Measurements from ENCODE around the gene OTOP3. TPM values are rescaled to one million over a fixed set of nuclear protein-coding genes. Genes with fewer than 3 reads are reported as not detected.
"Not testable (repeated sequence)": the region's sequence is repeated elsewhere in the genome, so short reads cannot be mapped to it uniquely, and the experiment has no call there.

The OTOP3 gene
- total RNA-seq, 1 experiment from 2014 or later = not detected

- H2BK5ac ChIP-seq (ENCODE audit: insufficient read length, low read length) = no peak overlapping the region
- H4K20me1 ChIP-seq (ENCODE audit: control insufficient read depth, insufficient read depth, insufficient read length) = no peaks in the 10 kb centered on the region
- H3K79me2 ChIP-seq (ENCODE audit: insufficient read depth, low read length) = no peaks in the 10 kb centered on the region
- no peak overlapping the region for H2AK5ac ChIP-seq (ENCODE audit: insufficient read length, low read length)
- peak overlapping the region; percentile 90 for H3K14ac ChIP-seq (ENCODE audit: insufficient read depth, low read length)
- Mint-ChIP-seq H3K9me3 (no peaks in the 10 kb centered on the region; a peak in 2 of 5 replicates), H3K27me3 (ENCODE audit: low read depth) (peaks cover 23% of the 10 kb centered on the region), H3K4me3 (peak overlapping the region; percentile 80 to 90), H3K27ac (peak overlapping the region in 2 of 3 experiments; percentile 93 to 97; a peak in 4 of 7 replicates), H3K4me1 (peaks cover 11 to 14% of the 10 kb centered on the region in 2 experiments), H3K36me3 (ENCODE audit: insufficient read depth in 1 of 3, low read depth in 3 of 3) (no peaks in the 10 kb centered on the region)
- peaks cover 3% of the 10 kb centered on the region; the same call in 1 of the 2 replicates for H3K4me1 ChIP-seq (ENCODE audit: insufficient read depth, low read length)
- H2BK12ac ChIP-seq (ENCODE audit: insufficient read length, low read depth, low read length) = no peak overlapping the region
- TF ChIP-seq, protein P1, sequence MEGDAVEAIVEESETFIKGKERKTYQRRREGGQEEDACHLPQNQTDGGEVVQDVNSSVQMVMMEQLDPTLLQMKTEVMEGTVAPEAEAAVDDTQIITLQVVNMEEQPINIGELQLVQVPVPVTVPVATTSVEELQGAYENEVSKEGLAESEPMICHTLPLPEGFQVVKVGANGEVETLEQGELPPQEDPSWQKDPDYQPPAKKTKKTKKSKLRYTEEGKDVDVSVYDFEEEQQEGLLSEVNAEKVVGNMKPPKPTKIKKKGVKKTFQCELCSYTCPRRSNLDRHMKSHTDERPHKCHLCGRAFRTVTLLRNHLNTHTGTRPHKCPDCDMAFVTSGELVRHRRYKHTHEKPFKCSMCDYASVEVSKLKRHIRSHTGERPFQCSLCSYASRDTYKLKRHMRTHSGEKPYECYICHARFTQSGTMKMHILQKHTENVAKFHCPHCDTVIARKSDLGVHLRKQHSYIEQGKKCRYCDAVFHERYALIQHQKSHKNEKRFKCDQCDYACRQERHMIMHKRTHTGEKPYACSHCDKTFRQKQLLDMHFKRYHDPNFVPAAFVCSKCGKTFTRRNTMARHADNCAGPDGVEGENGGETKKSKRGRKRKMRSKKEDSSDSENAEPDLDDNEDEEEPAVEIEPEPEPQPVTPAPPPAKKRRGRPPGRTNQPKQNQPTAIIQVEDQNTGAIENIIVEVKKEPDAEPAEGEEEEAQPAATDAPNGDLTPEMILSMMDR (conservative IDR thresholded peaks at IDR 0.05) = peak; percentile 24; the same call in 2 of the 3 replicates
- H4K5ac ChIP-seq (ENCODE audit: insufficient read length, low read depth, low read length) = no peak overlapping the region
- H3K23me2 ChIP-seq (ENCODE audit: insufficient read length, low read depth, low read length, poor library complexity, severe bottlenecking) = peaks cover 10% of the 10 kb centered on the region
- WGBS (ENCODE audit: extremely low coverage, insufficient read length, low lambda C conversion rate) = no CpG with 5 or more reads among the region's 61 CpGs
- H3K18ac ChIP-seq (ENCODE audit: insufficient read length, low read depth, low read length) = peak overlapping the region; percentile 69
- H3K4ac ChIP-seq (ENCODE audit: low read depth, low read length) = no peak overlapping the region
- no peak overlapping the region for H4K8ac ChIP-seq (replicated peaks; ENCODE audit: insufficient read length, low read depth, low read length)
- no peaks in the 10 kb centered on the region for H3K27me3 ChIP-seq (ENCODE audit: insufficient read depth, low read length)
- peak overlapping the region; percentile 84 for H3K9ac ChIP-seq (ENCODE audit: extremely low read depth, insufficient read length, low read length)
- no peak overlapping the region for H2BK15ac ChIP-seq (ENCODE audit: low read depth, low read length)
- H2BK20ac ChIP-seq (ENCODE audit: low read depth, low read length, poor library complexity, severe bottlenecking) = no peak overlapping the region
- H3K56ac ChIP-seq (ENCODE audit: insufficient read length, low read depth, low read length) = no peak overlapping the region
- H2BK120ac ChIP-seq (ENCODE audit: low read depth, low read length, poor library complexity, severe bottlenecking) = no peak overlapping the region
- no peaks in the 10 kb centered on the region for H3K9me3 ChIP-seq (ENCODE audit: control insufficient read depth, low read depth, low read length)
- peak; percentile 96 for DNase-seq
- peak overlapping the region; percentile 88 for H3K4me2 ChIP-seq (ENCODE audit: insufficient read depth, insufficient read length, low read length)
- H3K23ac ChIP-seq (ENCODE audit: insufficient read length, low read depth, low read length) = no peak overlapping the region
- H2AFZ ChIP-seq (ENCODE audit: low read length) = no peak overlapping the region
- H3K27ac ChIP-seq (ENCODE audit: insufficient read length, low read depth, low read length) = no peak overlapping the region
- no peaks in the 10 kb centered on the region for H3K79me1 ChIP-seq (ENCODE audit: insufficient read depth, low read depth, low read length, poor library complexity, severe bottlenecking)
- H4K91ac ChIP-seq (ENCODE audit: insufficient read length, low read depth, low read length) = no peak overlapping the region
- no peak overlapping the region for H3T11ph ChIP-seq (ENCODE audit: low read length)
Observed at GRCh38 chr17:74981979-74982662, 46.4 kb downstream of the OTOP3 start.

DNA sequence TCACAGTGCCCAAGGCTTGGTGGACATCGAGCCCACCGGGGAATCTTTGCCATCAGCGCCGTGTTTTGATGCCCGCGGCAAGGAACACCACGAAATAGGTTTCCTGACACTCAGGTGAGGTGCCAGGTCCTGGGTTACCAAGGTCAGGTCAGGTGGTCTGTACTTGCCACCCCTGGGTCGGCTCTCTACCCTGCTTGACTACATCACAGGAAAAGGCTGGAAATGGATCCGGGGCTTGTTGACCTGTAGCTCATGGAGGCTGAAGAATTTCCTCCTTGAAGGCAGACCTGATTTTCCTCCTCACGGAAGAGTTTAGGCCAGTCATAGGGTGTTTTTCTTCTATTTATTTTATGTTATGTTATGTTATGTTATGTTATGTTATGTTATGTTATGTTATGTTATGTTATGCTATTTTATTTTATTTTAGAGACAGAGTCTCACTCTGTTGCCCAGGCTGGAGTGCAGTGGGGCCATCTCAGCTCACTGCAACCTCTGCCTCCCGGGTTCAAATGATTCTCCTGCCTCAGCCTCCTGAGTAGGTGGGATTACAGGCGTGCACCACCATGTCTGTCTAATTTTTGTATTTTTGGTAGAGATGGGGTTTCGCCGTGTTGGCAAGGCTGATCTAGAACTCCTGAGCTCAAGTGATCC, 47.1 kb downstream of the OTOP3 start:
- H3K79me1 ChIP-seq (ENCODE audit: insufficient read depth, low read depth, low read length, poor library complexity, severe bottlenecking); H4K8ac ChIP-seq (replicated peaks; ENCODE audit: insufficient read length, low read depth, low read length); H3K9me3 ChIP-seq (ENCODE audit: control insufficient read depth, low read depth, low read length); H3K79me2 ChIP-seq (ENCODE audit: insufficient read depth, low read length); H3K9me3 Mint-ChIP-seq; H2AFZ ChIP-seq (ENCODE audit: low read length); H2BK20ac ChIP-seq (ENCODE audit: low read depth, low read length, poor library complexity, severe bottlenecking); H3K27ac ChIP-seq (ENCODE audit: insufficient read length, low read depth, low read length); H3K36me3 Mint-ChIP-seq (ENCODE audit: insufficient read depth in 1 of 3, low read depth in 3 of 3); H3K27me3 ChIP-seq (ENCODE audit: insufficient read depth, low read length); H4K20me1 ChIP-seq (ENCODE audit: control insufficient read depth, insufficient read depth, insufficient read length); H3K23ac ChIP-seq (ENCODE audit: insufficient read length, low read depth, low read length); H4K91ac ChIP-seq (ENCODE audit: insufficient read length, low read depth, low read length); H3K4me1 ChIP-seq (ENCODE audit: insufficient read depth, low read length); DNase-seq; H3T11ph ChIP-seq (ENCODE audit: low read length); H3K23me2 ChIP-seq (ENCODE audit: insufficient read length, low read depth, low read length, poor library complexity, severe bottlenecking); H2BK15ac ChIP-seq (ENCODE audit: low read depth, low read length); H3K56ac ChIP-seq (ENCODE audit: insufficient read length, low read depth, low read length); H2BK5ac ChIP-seq (ENCODE audit: insufficient read length, low read length); H2BK12ac ChIP-seq (ENCODE audit: insufficient read length, low read depth, low read length); H4K5ac ChIP-seq (ENCODE audit: insufficient read length, low read depth, low read length); H3K4ac ChIP-seq (ENCODE audit: low read depth, low read length); H2BK120ac ChIP-seq (ENCODE audit: low read depth, low read length, poor library complexity, severe bottlenecking); H2AK5ac ChIP-seq (ENCODE audit: insufficient read length, low read length): not testable (repeated sequence)
- Mint-ChIP-seq H3K27me3 (ENCODE audit: low read depth) (peaks cover 18% of the 10 kb centered on the region), H3K4me1 (peaks cover 11 to 14% of the 10 kb centered on the region in 2 experiments), H3K4me3 (peak overlapping the region; percentile 80 to 90), H3K27ac (peak overlapping the region in 1 of 3 experiments; percentile 75; a peak in 3 of 7 replicates)
- peak overlapping the region; percentile 84 for H3K9ac ChIP-seq (ENCODE audit: extremely low read depth, insufficient read length, low read length)
- H3K4me2 ChIP-seq (ENCODE audit: insufficient read depth, insufficient read length, low read length) = peak overlapping the region; percentile 88
- WGBS (ENCODE audit: extremely low coverage, insufficient read length, low lambda C conversion rate) = no CpG with 5 or more reads among the region's 14 CpGs
- H3K18ac ChIP-seq (ENCODE audit: insufficient read length, low read depth, low read length) = peak overlapping the region; percentile 68
- H3K14ac ChIP-seq (ENCODE audit: insufficient read depth, low read length) = peak overlapping the region; percentile 79

All from H9 (cell line).